ENCODE data around the gene ERVMER34-1.

ERVMER34-1 gene

DNA sequence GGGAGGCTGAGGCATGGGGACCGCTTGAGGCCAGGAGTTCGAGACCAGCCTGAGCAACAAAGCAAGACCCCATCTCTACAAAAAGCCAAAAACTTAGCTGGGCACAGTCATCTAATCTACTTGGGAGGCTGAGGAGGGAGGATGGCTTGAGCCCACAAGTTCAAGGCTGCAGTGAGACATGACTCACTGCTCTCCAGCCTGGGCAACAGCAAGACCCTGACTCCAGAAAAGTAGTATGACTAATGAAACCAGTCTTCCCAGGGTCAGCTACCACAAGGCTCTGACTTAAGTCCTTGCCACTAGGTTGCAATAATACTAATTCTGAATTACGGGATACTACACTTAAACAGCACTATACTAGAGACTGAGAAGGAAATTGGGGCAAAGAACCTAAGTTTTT, 33.1 kb downstream of the ERVMER34-1 start:
- no peak for TF ChIP-seq FOXP2 (optimal IDR thresholded peaks at IDR 0.05; ENCODE audit: borderline replicate concordance, extremely low read depth, extremely low read length, insufficient read depth)
- TF ChIP-seq SIN3A (IDR thresholded peaks at IDR 0.05; ENCODE audit: borderline replicate concordance, insufficient read depth, low read length): no peak
- TF ChIP-seq TAF1 (IDR thresholded peaks at IDR 0.05; ENCODE audit: borderline replicate concordance, insufficient read depth, low read length): no peak
- 0 out of 2 replicates have a peak, but pooled peaks have one; percentile 12 for TF ChIP-seq POLR2AphosphoS5 (IDR thresholded peaks at IDR 0.05; ENCODE audit: low read depth, low read length)

- TF ChIP-seq TAF1 (IDR thresholded peaks at IDR 0.05; ENCODE audit: borderline replicate concordance, insufficient read depth, low read length) (no peak), POLR2AphosphoS5 (IDR thresholded peaks at IDR 0.05; ENCODE audit: low read depth, low read length) (peak; percentile 33; the same call in 1 of the 2 replicates), FOXP2 (optimal IDR thresholded peaks at IDR 0.05; ENCODE audit: borderline replicate concordance, extremely low read depth, extremely low read length, insufficient read depth) (no peak)
Measured at GRCh38 chr4:52716364-52717151, 34.7 kb downstream of the ERVMER34-1 start.

DNA sequence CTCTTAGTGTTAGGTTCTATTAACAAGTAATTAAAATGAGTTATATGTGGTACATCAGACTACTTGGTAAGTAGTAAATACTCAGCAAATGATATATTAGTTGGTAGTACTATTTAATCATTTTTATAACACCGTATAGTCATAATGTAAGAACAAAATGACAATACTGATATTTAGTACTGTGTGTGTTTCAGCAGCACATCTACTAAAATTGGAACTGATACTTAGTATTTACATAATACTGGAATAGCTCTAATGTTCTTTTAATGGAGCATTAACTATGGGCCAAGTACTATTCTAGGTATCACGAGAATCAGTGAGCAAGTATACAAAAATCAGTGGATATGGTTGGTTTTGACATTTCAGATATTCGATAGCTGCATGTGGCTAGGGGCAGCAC, 35.3 kb downstream of the ERVMER34-1 start:
- TF ChIP-seq TAF1 (IDR thresholded peaks at IDR 0.05; ENCODE audit: borderline replicate concordance, insufficient read depth, low read length): no peak
- no peak for TF ChIP-seq FOXP2 (optimal IDR thresholded peaks at IDR 0.05; ENCODE audit: borderline replicate concordance, extremely low read depth, extremely low read length, insufficient read depth)
- no peak for TF ChIP-seq SIN3A (IDR thresholded peaks at IDR 0.05; ENCODE audit: borderline replicate concordance, insufficient read depth, low read length)
- TF ChIP-seq POLR2AphosphoS5 (IDR thresholded peaks at IDR 0.05; ENCODE audit: low read depth, low read length): no peak
- TF ChIP-seq, protein P1, sequence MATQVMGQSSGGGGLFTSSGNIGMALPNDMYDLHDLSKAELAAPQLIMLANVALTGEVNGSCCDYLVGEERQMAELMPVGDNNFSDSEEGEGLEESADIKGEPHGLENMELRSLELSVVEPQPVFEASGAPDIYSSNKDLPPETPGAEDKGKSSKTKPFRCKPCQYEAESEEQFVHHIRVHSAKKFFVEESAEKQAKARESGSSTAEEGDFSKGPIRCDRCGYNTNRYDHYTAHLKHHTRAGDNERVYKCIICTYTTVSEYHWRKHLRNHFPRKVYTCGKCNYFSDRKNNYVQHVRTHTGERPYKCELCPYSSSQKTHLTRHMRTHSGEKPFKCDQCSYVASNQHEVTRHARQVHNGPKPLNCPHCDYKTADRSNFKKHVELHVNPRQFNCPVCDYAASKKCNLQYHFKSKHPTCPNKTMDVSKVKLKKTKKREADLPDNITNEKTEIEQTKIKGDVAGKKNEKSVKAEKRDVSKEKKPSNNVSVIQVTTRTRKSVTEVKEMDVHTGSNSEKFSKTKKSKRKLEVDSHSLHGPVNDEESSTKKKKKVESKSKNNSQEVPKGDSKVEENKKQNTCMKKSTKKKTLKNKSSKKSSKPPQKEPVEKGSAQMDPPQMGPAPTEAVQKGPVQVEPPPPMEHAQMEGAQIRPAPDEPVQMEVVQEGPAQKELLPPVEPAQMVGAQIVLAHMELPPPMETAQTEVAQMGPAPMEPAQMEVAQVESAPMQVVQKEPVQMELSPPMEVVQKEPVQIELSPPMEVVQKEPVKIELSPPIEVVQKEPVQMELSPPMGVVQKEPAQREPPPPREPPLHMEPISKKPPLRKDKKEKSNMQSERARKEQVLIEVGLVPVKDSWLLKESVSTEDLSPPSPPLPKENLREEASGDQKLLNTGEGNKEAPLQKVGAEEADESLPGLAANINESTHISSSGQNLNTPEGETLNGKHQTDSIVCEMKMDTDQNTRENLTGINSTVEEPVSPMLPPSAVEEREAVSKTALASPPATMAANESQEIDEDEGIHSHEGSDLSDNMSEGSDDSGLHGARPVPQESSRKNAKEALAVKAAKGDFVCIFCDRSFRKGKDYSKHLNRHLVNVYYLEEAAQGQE (IDR thresholded peaks at IDR 0.05; ENCODE audit: insufficient read depth in 1 of 2, low read depth in 2 of 2, low read length in 2 of 2): no peak

- no peak for TF ChIP-seq SIN3A (IDR thresholded peaks at IDR 0.05; ENCODE audit: borderline replicate concordance, insufficient read depth, low read length)
- TF ChIP-seq POLR2AphosphoS5 (IDR thresholded peaks at IDR 0.05; ENCODE audit: low read depth, low read length): peak; percentile 77
Measured at GRCh38 chr4:52715255-52715897, 35.8 kb downstream of the ERVMER34-1 start.

DNA sequence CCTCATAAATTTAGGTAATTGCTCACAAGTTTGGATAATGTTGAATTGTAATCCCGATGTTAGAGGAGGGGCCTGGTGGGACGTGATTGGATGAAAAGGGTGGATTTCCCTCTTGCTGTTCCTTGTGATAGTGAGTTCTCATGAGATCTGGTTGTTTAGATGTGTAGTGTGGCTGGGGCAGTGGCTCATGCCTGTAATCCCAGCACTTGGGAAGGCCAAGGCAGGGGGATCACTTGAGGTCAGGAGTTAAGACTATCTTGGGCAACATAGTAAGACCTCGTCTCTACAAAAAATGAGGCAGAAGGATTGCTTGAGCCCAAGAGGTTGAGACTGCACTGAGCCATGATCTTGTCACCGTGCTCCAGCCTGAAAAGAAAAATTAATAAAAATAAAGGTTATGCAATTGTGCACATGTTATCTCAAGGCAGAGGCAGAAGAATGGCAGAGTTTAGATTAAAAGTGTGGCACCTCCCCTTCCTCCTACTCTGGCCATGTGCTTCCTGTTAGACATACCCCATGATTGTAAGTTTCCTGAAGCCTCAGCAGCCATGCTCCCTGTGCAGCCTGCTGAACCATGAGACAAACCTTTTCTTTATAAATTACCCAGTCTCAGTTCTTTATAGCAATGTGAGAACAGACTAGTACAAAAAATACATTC, 36.5 kb downstream of the ERVMER34-1 start:
- no peak for TF ChIP-seq SIN3A (IDR thresholded peaks at IDR 0.05; ENCODE audit: borderline replicate concordance, insufficient read depth, low read length)
- TF ChIP-seq FOXP2 (optimal IDR thresholded peaks at IDR 0.05; ENCODE audit: borderline replicate concordance, extremely low read depth, extremely low read length, insufficient read depth): no peak
- no peak for TF ChIP-seq POLR2AphosphoS5 (IDR thresholded peaks at IDR 0.05; ENCODE audit: low read depth, low read length)
- TF ChIP-seq, protein P1 (IDR thresholded peaks at IDR 0.05; ENCODE audit: insufficient read depth in 1 of 2, low read depth in 2 of 2, low read length in 2 of 2): no peak
- TF ChIP-seq TAF1 (IDR thresholded peaks at IDR 0.05; ENCODE audit: borderline replicate concordance, insufficient read depth, low read length): no peak; the same call in 1 of the 2 replicates

DNA sequence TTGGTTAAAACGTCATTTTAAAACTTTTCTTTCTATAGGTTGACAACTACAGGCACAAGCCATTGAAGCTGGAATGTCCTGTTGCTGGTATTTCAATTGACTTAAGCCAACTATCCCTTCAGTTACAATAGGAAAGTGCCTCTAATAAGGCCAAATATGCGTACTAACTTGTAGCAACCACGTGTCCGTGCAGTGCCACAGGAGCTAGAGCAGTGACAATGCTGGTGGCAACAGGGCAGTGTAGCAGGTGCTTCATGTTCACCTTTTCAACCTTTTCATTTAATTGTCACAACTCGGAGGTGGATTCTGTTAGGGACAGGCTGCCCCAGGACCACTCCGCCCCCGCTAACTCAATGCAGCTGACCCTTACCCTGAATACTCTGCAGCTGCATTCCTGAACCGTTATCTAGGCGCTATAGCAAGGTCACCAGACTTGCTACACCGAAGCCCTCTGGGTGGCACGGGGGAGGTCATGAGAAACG, 37.7 kb downstream of the ERVMER34-1 start:
- TF ChIP-seq, protein P1 (IDR thresholded peaks at IDR 0.05; ENCODE audit: insufficient read depth in 1 of 2, low read depth in 2 of 2, low read length in 2 of 2): no peak
- peak; percentile 50; the same call in 1 of the 2 replicates for TF ChIP-seq POLR2AphosphoS5 (IDR thresholded peaks at IDR 0.05; ENCODE audit: low read depth, low read length)
- no peak for TF ChIP-seq FOXP2 (optimal IDR thresholded peaks at IDR 0.05; ENCODE audit: borderline replicate concordance, extremely low read depth, extremely low read length, insufficient read depth)

Measured in PFSK-1 (cell line).